ENCODE measurements around the gene BRICD5. TPM values are rescaled to one million over a fixed set of nuclear protein-coding genes. Genes with fewer than 3 reads are reported as not detected.

The BRICD5 gene
- total and polyA plus RNA-seq, 7 donors = 1.8 to 21.3 (median 4.8) TPM; not detected in 2

- DNase-seq = no peak
- Histone ChIP-seq H3K4me1 (no peaks in the 10 kb centered on the region), H3K27ac (no peak overlapping the region), H3K4me3 (no peak overlapping the region), H3K36me3 (peaks cover 30 to 100% (median 65%) of the 10 kb centered on the region in 4 donors), H3K27me3 (no peaks in the 10 kb centered on the region), H3K9me3 (no peaks in the 10 kb centered on the region)
- intact Hi-C loops (cut with DNase I) = no loop called here
- TF ChIP-seq POLR2A (IDR thresholded peaks at IDR 0.05) (no peak), EP300 (IDR thresholded peaks at IDR 0.05) (no peak), POLR2AphosphoS5 (IDR thresholded peaks at IDR 0.05) (no peak), CTCF (IDR thresholded peaks at IDR 0.05) (no peak)
- WGBS, 2 donors = 92 to 96% methylated on average over 29 of the region's 29 CpGs
Measured at GRCh38 chr16:2172688-2173335, 37.9 kb downstream of the BRICD5 start.

- H3K36me3 ChIP-seq = peaks cover 30 to 100% (median 68%) of the 10 kb centered on the region in 4 donors
- H3K27ac ChIP-seq = no peak overlapping the region
Measured at GRCh38 chr16:2171601-2172178, 39.0 kb downstream of the BRICD5 start.

GRCh38 chr16:2170587-2171435, 39.9 kb downstream of the BRICD5 start:
- Histone ChIP-seq H3K4me3 (peak overlapping the region in 3 of 4 donors; percentile 12 to 27 (median 22)), H3K4me1 (no peaks in the 10 kb centered on the region), H3K27ac (peak overlapping the region in 1 of 4 donors; percentile 37), H3K9me3 (no peaks in the 10 kb centered on the region), H3K27me3 (no peaks in the 10 kb centered on the region), H3K36me3 (peaks cover 21 to 100% (median 67%) of the 10 kb centered on the region in 4 donors)
- no peak for TF ChIP-seq POLR2AphosphoS5 (IDR thresholded peaks at IDR 0.05)
- DNase-seq = no peak
- intact Hi-C loops (cut with DNase I) = no loop called here
- 94 to 95% methylated on average over 47 of the region's 47 CpGs for WGBS, 2 donors

More at GRCh38 chr16:2171601-2172178, 39.0 kb downstream of the BRICD5 start:
- no peak for DNase-seq
- WGBS, 2 donors = 89 to 95% methylated on average over 28 of the region's 28 CpGs
- no peaks in the 10 kb centered on the region for H3K9me3 ChIP-seq
- TF ChIP-seq POLR2A (IDR thresholded peaks at IDR 0.05) = no peak
- no peak for TF ChIP-seq CTCF (IDR thresholded peaks at IDR 0.05)
- no peak for TF ChIP-seq POLR2AphosphoS5 (IDR thresholded peaks at IDR 0.05)
- TF ChIP-seq EP300 (IDR thresholded peaks at IDR 0.05) = no peak
- no peaks in the 10 kb centered on the region for H3K4me1 ChIP-seq
- H3K27me3 ChIP-seq = no peaks in the 10 kb centered on the region
- intact Hi-C loops (cut with DNase I) = no loop called here
- H3K4me3 ChIP-seq = no peak overlapping the region

GRCh38 chr16:2170080-2170479, 40.6 kb downstream of the BRICD5 start:
- Histone ChIP-seq H3K36me3 (peaks cover 14 to 96% (median 63%) of the 10 kb centered on the region in 4 donors), H3K27me3 (no peaks in the 10 kb centered on the region), H3K4me1 (no peaks in the 10 kb centered on the region), H3K4me3 (peak overlapping the region in 3 of 4 donors; percentile 12 to 27 (median 22)), H3K9me3 (no peaks in the 10 kb centered on the region), H3K27ac (peak overlapping the region in 2 of 4 donors; percentile 33 to 37)
- intact Hi-C loops (cut with DNase I) = no loop called here
- no peak for DNase-seq
- 90 to 92% methylated on average over 18 of the region's 18 CpGs for WGBS, 2 donors
- TF ChIP-seq CTCF (IDR thresholded peaks at IDR 0.05) (no peak), POLR2AphosphoS5 (IDR thresholded peaks at IDR 0.05) (peak in 2 of 4 donors; percentile 20 to 29), POLR2A (IDR thresholded peaks at IDR 0.05) (no peak), EP300 (IDR thresholded peaks at IDR 0.05) (no peak)

All from sigmoid colon (tissue), 7 donors.